Mammary epithelial cell (primary cell): Measurements from ENCODE around the gene IL3.

Experiments used
- CTCF ChIP-seq, 2 donors: IDR thresholded peaks in 1 of 2; conservative IDR thresholded peaks in 1 of 2; 2 replicates each; pipeline ENCODE4 v1.5.1; 2011 to 2012; ENCODE audit warnings: inconsistent platforms in 2 of 2, low read length in 2 of 2, mild to moderate bottlenecking in 2 of 2, control low read depth in 1 of 2, low read depth in 1 of 2; ENCODE audit not compliant: insufficient read depth in 1 of 2; ENCODE audit errors: extremely low read depth in 1 of 2
- EZH2 ChIP-seq: IDR thresholded peaks from 2 replicates; pipeline ENCODE4 v1.6.1; 2012; ENCODE audit warnings: low read length, inconsistent platforms, borderline replicate concordance

DNA sequence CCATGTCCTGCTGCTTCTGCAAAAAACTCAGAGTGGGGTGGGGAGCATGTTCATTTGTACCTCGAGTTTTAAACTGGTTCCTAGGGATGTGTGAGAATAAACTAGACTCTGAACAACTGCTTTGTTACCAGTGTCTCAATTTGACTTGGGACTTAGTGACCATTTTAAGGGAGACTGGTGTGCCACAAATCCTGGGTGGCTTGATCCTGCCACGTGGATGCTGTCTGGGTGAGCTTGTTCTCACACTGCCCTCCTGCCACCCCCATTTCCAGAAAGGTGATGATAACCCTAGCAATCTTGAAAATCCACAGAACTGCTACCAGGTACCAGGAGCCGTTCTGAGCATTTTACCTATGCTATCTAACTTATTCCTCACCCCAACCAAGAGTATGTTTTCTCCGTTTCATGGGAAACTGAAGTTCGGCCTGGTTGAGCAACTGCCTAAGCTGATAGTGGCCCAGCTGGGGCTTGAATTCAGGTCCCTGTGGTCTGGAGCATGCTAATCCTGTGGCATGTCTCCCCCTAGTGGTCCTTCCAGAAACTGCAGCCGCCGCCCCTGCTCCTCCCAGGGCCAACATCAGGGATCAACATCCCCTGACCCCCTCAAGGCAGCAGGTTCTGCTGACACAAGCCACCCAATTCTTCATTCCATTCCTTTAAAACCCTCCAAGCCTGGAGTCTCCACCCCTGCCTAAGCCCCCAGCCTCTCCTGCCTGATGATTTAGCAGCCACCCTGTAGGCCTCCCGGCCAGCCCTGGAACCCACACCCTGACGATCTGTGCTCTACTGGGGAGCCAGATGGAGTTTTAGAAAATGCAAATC is 2.8 kb downstream of the IL3 start:
- peak; percentile 92 to 98 for TF ChIP-seq CTCF (conservative IDR thresholded peaks at IDR 0.05 in 1 of 2, IDR thresholded peaks at IDR 0.05 in 1 of 2; ENCODE audit: extremely low read depth in 1 of 2, insufficient read depth in 1 of 2, low read depth in 1 of 2, low read length in 2 of 2)
- no peak for TF ChIP-seq EZH2
